ENCODE data around the gene UBXN2A.
"Not testable (repeated sequence)": the region's sequence is repeated elsewhere in the genome, so short reads cannot be mapped to it uniquely, and the experiment has no call there.

The UBXN2A gene

DNA sequence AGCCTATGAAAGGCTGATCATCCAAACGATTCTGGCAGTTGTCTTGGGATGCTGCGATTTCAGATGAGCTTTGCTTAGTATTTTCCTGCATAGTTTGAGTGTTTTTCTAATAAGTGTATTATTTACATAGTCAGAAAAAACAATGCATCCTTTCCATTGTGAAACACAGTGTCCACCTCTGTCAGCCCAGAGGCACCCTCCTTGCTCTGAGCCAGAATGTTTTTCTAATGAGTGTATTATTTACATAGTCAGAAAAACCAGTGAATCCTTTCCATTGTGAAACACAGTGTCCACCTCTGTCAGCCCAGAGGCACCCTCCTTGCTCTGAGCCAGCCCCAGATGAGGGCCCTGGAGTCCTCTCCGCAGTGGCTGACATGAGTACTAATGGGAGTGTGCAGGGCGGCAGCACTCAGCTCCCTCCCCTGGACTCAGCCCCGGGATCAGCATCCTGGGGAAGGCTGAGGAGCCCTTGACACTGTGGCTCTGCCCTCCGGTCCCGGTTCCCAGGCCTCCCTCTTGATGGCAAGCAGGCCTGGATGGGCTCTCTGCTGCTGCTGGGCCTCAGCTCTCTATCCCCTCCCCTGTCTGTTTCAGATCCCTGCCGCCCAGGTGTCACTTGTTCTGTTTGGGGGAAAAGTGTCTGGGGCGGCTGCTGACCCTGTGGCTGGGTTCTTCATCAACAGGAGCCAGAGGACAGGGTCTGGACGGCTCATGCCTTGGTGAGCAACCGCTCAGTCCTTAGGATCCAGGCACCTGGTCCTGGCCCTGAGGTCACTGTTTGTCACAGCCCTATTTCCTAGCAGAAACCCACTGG lies 75.5 kb downstream of the UBXN2A start:
- DNase-seq = no peak

- DNase-seq = no peak
These were observed 76.1 kb downstream of the UBXN2A start for GRCh38 chr2:24016376-24016761.

- DNase-seq = no peak
These were observed 76.8 kb downstream of the UBXN2A start for GRCh38 chr2:24016853-24017703.

GRCh38 chr2:24017711-24018110 lies 77.4 kb downstream of the UBXN2A start:
- DNase-seq = no peak

GRCh38 chr2:24018241-24018640 lies 78.0 kb downstream of the UBXN2A start:
- DNase-seq = no peak

DNA sequence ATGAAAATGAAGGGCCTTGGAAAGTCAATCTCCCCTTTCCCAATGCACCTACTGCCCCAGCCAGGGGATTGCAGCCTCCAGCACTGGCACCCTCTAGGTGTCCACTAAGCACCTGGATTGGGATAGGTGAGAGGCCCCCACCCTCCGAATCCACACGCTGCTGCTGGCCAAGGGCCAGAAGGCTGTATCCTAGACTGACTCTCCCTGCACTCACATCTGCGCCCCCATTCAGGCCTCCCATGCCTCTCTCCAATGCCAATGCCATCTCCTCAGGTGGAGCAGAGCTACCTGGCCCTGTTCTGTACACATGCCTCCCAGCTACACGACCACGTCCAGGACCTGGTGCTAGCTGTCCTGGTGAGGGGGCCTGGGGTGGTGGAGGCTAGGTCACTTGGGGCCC lies 79.5 kb downstream of the UBXN2A start:
- no peak for DNase-seq

DNA sequence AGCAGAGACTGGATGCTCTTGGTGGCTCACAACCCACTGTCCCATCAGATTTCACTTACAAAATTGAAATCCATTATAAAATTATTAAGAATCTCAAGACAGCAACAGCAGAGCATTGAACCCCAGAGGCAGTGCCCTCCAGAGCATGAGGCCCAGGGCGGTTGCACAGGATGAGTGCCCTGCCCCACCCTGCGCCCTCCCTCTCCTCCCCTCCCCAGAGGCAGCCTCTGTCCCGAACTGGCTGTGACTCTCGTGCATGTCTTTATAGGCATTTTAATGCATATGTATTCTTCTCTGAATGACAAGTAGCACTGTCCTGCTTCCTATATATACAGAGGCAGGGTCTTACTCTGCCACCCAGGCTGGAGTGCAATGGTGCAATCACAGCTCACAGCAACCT lies 80.0 kb downstream of the UBXN2A start:
- DNase-seq = no peak

DNA sequence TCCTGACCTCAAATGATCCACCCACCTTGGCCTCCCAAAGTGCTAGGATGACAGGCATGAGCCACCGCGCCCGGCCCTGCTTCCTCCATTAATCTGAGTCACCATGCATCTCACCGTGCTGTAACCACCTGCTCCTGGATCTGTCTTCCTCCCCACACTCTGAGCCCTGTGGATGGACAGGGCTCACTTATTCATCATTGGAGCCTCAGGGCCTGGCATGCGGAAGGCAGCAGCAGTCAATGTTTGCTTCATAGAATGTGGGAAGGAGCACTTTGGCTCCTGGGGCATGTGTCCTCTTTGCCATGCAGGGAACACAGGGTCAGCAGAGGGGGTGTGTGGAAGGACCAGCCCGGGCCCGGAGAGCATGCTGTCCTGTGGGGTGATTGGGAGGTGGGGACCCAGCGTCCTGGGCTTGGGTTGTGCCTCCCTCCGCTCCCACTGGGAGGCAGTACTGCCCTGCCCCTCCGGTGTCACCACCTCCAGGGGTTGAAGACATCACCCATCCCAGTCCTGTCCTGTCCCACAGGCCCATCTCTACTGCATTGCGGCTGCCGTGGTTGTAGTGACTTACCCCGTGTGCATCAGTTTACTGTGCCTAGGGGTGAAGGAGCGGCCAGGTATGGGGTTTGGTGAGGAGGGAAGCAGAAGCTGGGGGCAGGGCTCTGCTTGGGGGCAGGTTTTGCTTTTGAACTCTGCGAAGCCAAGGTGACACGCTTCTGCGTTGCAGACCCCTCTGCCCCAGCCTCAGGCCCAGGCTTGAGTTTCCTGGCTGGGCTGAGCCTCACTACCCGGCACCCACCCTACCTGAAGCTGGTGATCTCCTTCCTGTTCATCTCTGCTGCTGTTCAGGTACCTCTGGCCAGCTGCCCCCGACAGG lies 81.1 kb downstream of the UBXN2A start:
- DNase-seq = no peak

GRCh38 chr2:24022324-24022974 lies 82.2 kb downstream of the UBXN2A start:
- DNase-seq = no peak

GRCh38 chr2:24022975-24023575 lies 82.8 kb downstream of the UBXN2A start:
- DNase-seq = no peak

GRCh38 chr2:24024018-24024417 lies 83.8 kb downstream of the UBXN2A start:
- DNase-seq = no peak

DNA sequence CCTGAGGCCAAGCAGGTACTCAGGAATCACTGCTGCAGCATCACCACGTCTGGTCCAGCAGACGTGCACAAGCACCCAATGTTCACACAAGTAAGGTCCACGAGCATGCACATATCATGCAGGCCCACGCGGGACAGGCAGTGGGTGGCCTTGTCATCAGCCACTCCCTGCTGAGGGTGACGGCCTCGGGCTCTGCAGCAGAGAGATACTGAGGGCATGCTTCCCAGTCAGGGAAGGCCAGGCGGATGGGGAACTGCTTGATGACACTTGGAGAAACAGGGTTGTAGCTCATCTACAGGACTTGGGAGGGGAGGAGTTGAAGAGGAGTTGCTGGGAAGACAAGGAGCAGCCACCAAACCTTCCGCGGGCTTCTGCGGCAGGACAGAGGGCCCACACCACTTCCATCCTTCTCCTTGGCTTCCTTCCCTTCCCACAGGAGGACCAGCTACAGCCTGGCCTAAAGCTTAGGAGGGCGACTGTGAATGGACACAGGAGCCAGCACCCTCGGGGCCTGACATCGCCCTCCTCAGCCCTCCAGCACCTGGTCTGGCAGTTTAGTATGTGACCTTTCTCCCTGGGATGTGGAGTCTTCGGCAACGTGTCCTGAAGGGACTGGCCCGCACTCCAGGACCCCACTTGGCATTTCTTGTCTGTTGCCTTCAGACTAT lies 84.9 kb downstream of the UBXN2A start:
- DNase-seq = no peak

GRCh38 chr2:24026233-24026632 lies 86.0 kb downstream of the UBXN2A start:
- DNase-seq = no peak

DNA sequence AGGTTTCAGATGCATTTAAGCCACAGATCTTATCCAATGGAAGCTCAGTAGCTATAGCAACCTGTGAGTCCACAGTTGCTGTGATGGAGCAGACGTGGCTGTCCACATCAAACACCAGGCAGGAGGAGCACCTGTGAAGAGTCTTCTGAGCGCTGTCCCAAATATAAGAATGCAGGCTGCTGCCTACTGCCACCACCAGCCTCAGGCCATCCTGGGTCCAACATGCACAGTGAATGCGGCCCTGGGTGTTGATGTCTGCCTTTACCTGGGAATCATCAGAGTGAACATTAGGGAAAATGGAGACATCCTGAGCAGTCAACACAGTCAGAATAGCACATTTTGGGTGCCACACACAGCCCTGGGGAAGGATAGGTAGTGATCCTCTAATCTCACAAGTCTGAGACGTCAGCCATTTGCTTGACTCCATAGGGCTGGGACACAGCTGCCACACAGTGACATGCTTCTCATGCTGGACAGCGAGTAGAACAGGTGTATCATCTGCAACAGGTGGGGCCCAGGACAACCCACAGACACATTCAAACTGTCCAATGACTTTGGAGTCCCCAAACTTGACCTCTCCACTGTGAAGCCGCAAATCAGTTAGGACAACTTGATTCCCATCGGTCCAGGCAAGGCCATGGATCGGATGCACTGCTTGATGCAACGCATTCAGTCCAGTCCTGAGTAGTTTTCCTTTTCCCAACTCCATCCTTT lies 98.7 kb downstream of the UBXN2A start:
- no peak for DNase-seq

DNA sequence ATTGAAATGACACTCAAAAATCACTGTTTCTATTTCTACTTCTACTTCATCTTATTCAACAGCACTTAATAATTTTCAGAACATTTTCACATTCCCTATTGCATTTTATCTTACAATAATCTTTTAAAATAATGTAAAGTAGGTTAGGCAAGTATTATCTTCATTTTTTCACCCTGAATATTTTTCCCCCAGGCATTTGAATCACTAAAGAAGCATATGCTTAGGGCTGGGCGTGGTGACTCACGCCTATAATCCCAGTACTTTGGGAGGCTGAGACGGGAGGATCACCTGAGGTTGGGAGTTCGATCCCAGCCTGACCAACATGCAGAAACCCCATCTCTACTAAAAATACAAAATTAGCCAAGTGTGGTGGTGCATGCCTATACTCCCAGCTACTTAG lies 100.2 kb downstream of the UBXN2A start:
- DNase-seq = no peak

DNA sequence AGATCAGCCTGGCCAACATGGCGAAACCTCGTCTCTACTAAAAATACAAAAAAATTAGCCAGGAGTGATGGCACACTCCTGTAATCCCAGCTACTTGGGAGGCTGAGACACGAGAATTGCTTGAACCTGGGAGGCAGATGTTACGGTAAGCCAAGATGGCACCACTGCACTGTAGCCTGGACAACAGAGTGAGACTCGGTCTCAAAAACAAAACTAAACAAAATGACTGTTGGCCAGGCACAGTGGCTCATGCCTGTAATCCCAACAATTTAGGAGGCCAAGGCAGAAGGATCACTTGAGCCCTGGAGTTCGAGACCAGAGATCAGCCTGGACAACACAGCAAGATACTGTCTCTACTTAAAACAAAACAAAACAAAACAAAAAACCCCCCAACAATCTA lies 102.9 kb downstream of the UBXN2A start:
- DNase-seq = not testable (repeated sequence)

DNA sequence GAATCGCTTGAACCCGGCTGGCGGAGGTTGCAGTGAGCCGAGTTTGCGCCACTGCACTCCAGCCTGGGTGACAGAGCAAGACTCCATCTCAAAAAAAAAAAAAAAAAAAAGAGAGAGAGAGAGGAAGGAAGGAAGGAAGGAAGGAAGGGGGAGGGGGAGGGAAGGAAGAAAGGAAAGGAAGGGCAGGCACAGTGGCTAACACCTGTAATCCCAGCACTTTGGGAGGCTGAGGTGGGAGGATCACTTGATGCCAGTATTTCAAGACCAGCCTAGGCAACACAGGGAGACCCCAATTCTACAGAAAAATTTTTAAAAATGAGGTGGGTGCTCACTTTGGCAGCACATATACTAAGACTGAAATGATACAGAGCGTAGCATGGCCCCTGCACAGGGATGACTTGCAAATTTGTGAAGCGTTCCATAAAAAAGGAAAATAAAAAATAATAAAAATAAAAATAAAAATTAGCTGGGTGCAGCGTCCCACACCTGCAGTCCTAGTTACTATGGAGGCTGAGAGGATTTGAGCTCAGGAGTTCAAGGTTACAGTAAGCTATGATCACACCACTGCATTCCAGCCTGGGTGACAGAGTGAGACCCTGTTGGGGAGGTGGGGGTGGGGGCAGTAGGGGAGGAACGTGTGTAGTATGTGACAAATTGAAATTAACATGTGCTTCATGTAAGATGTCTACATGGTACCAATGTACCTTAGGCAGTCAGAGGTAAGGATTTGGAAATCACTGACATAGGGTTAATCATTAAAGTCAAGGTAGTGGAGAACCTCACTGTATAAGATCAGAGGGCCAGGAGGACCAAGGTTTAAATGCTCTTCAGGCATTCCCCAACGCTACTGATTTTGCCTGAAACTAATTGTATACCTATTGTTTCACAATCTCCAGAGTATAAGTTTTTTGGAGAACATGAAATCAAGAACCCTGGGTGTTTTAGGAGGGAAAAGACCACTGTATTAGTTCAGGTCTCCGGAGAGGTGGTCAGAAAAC lies 105.5 kb downstream of the UBXN2A start:
- no peak for DNase-seq

DNA sequence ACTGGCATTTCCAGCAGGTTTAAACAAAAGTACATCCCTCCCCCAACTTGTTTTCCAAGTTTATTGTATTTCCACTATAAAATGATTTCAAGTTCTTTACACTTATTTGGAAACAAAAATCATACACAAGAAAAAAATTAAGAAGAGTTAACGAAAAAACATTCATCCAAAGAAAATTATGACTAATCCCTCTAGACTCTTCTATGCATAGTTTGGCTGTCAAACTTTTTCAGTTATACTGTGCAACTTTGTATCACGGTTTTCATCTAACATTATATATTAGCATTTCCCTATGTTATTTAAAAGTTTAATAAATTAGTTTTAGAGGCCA lies 106.3 kb downstream of the UBXN2A start:
- no peak for DNase-seq

- peak; percentile 94 for DNase-seq
These were observed 106.9 kb downstream of the UBXN2A start, which contains the start of gene WDCP for GRCh38 chr2:24046930-24047702. TSS of gene WDCP (minus strand) at chr2:24047391. CDS start at chr2:24039494, 7,897 bp downstream.
